Lower lobe of right lung (tissue), 2 donors: ENCODE data around the gene RPL39L. TPM values are rescaled to one million over a fixed set of nuclear protein-coding genes. Genes with fewer than 3 reads are reported as not detected.

Experiments used
- ATAC-seq, 2 donors: fragments of 200-7000 bp; cut with Tn5 transposase; one replicate each; pipeline ENCODE4 v1.9.1; 2020 to 2022; ENCODE audit warnings: mild to moderate bottlenecking in 2 of 2, moderate library complexity in 2 of 2
- DNase-seq: peaks from one replicate; pipeline ENCODE4 v3.0.0-alpha.2; 2020
- H3K27ac ChIP-seq: fragments of 200-600 bp; one replicate; pipeline ENCODE4 v1.8.0; 2022
- H3K27me3 ChIP-seq: fragments of 200-600 bp; one replicate; pipeline ENCODE4 v1.8.0; 2022; ENCODE audit warnings: low read depth
- H3K36me3 ChIP-seq: fragments of 200-600 bp; one replicate; pipeline ENCODE4 v1.8.0; 2022; ENCODE audit warnings: mild to moderate bottlenecking
- H3K4me1 ChIP-seq: fragments of 200-600 bp; one replicate; pipeline ENCODE4 v1.8.0; 2022
- H3K4me3 ChIP-seq: fragments of 200-600 bp; one replicate; pipeline ENCODE4 v1.8.0; 2022; ENCODE audit warnings: mild to moderate bottlenecking
- H3K9me3 ChIP-seq: fragments of 200-600 bp; one replicate; pipeline ENCODE4 v1.8.0; 2022
- CTCF ChIP-seq: fragments of 200-600 bp; IDR thresholded peaks from one replicate; pipeline ENCODE4 v1.8.0; 2022; ENCODE audit warnings: antibody characterized with exemption, mild to moderate bottlenecking
- intact Hi-C: fragments of 100-400 bp; cut with DNase I; formaldehyde crosslinking; loops from one replicate; pipeline ENCODE4 v1.11.0; 2022
- total RNA-seq: library from RNA; stranded (reverse); fragmentation: NEBNext Ultra II Directional; extraction: Animal tissue kit (Norgen Biotek cat#: 25700); gene quantifications from one replicate; pipeline ENCODE4 v1.2.1, GENCODE V29; 2021
- donor health status: DM: no; HTN: yes; CAD: no; lungs with severe emphysema.

RPL39L gene
- total RNA-seq, 1 donor from 2014 or later = 4.8 TPM

- H3K27me3 ChIP-seq = no peaks in the 10 kb centered on the region
- ATAC-seq (no peak), DNase-seq (no peak)
- TF ChIP-seq CTCF = no peak
- no peak overlapping the region for H3K4me3 ChIP-seq
- no peak overlapping the region for H3K27ac ChIP-seq
- H3K9me3 ChIP-seq = no peaks in the 10 kb centered on the region
- peaks cover 57% of the 10 kb centered on the region for H3K36me3 ChIP-seq
- no peaks in the 10 kb centered on the region for H3K4me1 ChIP-seq
- intact Hi-C loops = no loop called here
These were observed 67.2 kb downstream of the RPL39L start for GRCh38 chr3:187072102-187072501.

Other genes starting within 250 kb of the RPL39L start
- gene ST6GAL1, start 209.0 kb downstream of the RPL39L start, total RNA-seq = 72.7 TPM
- not detected for gene RTP1, start 58.0 kb upstream of the RPL39L start, total RNA-seq
- 4.3 TPM for gene MASP1, start 152.2 kb upstream of the RPL39L start, total RNA-seq
- gene RTP4, start 228.9 kb upstream of the RPL39L start, total RNA-seq = 10.9 TPM